PFSK-1 (cell line): ENCODE results near the gene GPC6.

Source experiments
- FOXP2 ChIP-seq: optimal IDR thresholded peaks from 2 replicates; pipeline ENCODE3; 2011; ENCODE audit warnings: borderline replicate concordance, control low read depth, inconsistent platforms; ENCODE audit not compliant: insufficient read depth; ENCODE audit errors: extremely low read length, extremely low read depth
- POLR2AphosphoS5 ChIP-seq: IDR thresholded peaks from 2 replicates; pipeline ENCODE4 v1.6.1; 2012; ENCODE audit warnings: low read depth, mild to moderate bottlenecking, control low read depth, low read length, moderate library complexity
- SIN3A ChIP-seq: IDR thresholded peaks from 2 replicates; pipeline ENCODE4 v1.6.1; 2012; ENCODE audit warnings: mild to moderate bottlenecking, low read length, moderate library complexity, borderline replicate concordance; ENCODE audit not compliant: insufficient read depth
- TAF1 ChIP-seq: IDR thresholded peaks from 2 replicates; pipeline ENCODE4 v1.6.1; 2012; ENCODE audit warnings: low read length, control low read depth, borderline replicate concordance; ENCODE audit not compliant: insufficient read depth
- TF ChIP-seq, protein P1 (sequence below), 2 experiments: IDR thresholded peaks; 2 replicates each; pipeline versions ENCODE4 v1.6.1 to v1.8.0; 2011 to 2012; ENCODE audit warnings: low read depth in 2 of 2, low read length in 2 of 2, control low read depth in 1 of 2, inconsistent platforms in 1 of 2, mild to moderate bottlenecking in 1 of 2, moderate library complexity in 1 of 2; ENCODE audit not compliant: insufficient read depth in 1 of 2

Gene GPC6

DNA sequence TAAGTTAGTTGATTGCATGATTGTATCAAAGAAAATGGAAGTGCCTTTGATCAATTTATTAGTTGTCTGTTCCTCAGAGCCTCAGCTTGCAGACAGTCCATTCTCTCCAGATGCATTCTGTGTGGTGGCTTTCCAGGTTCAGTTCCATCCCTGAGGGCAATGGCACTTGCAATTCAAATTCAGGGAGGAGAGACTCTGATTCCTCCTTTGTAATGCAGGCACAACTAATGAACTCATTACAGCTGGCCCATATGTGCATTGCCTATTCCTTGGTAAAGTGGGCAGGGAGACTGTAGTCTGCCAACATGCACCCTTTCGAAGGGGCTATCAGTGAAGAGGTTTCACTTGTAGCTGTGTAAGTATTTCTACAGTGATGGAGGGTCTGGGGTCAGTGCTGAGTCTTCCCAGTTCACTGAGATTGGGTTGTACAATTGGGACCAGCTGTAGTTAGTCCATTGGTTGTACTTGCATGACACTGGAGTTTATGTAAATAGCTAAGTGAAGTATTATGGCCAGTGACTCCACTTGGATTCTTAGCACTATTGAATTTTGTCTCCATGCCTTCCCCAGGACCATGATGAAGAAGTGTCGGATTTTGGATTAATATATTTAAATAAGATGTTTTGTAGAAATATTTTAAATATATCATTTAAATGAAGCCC is 401.7 kb downstream of the GPC6 start:
- TF ChIP-seq FOXP2: no peak
- TF ChIP-seq, protein P1, sequence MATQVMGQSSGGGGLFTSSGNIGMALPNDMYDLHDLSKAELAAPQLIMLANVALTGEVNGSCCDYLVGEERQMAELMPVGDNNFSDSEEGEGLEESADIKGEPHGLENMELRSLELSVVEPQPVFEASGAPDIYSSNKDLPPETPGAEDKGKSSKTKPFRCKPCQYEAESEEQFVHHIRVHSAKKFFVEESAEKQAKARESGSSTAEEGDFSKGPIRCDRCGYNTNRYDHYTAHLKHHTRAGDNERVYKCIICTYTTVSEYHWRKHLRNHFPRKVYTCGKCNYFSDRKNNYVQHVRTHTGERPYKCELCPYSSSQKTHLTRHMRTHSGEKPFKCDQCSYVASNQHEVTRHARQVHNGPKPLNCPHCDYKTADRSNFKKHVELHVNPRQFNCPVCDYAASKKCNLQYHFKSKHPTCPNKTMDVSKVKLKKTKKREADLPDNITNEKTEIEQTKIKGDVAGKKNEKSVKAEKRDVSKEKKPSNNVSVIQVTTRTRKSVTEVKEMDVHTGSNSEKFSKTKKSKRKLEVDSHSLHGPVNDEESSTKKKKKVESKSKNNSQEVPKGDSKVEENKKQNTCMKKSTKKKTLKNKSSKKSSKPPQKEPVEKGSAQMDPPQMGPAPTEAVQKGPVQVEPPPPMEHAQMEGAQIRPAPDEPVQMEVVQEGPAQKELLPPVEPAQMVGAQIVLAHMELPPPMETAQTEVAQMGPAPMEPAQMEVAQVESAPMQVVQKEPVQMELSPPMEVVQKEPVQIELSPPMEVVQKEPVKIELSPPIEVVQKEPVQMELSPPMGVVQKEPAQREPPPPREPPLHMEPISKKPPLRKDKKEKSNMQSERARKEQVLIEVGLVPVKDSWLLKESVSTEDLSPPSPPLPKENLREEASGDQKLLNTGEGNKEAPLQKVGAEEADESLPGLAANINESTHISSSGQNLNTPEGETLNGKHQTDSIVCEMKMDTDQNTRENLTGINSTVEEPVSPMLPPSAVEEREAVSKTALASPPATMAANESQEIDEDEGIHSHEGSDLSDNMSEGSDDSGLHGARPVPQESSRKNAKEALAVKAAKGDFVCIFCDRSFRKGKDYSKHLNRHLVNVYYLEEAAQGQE (IDR thresholded peaks at IDR 0.05; ENCODE audit: insufficient read depth in 1 of 2, low read depth in 2 of 2, low read length in 2 of 2): no peak
- no peak for TF ChIP-seq TAF1
- no peak for TF ChIP-seq SIN3A
- no peak for TF ChIP-seq POLR2AphosphoS5

DNA sequence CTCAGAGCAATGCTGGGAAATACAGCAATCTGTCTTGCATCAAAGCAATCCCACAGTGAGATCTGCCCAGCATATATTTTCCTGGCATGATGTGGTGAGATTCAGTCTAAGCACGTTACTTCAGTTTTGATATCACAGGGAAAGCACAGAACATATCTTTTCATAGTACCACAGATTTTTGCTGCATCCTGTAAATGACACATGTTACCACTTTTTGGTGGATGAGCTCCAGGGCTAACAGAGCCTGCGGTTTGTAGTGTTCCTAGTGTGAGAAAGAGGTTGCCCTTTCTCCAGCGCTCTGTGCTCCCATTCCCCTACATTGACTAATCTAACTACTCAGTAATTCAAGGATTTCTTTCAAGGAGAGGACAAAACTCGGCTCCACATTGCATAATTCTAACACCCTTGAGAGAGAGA is 409.0 kb downstream of the GPC6 start:
- TF ChIP-seq, protein P1 (IDR thresholded peaks at IDR 0.05; ENCODE audit: insufficient read depth in 1 of 2, low read depth in 2 of 2, low read length in 2 of 2): no peak
- TF ChIP-seq POLR2AphosphoS5: no peak
- TF ChIP-seq TAF1: no peak
- TF ChIP-seq FOXP2: no peak
- TF ChIP-seq SIN3A: no peak

DNA sequence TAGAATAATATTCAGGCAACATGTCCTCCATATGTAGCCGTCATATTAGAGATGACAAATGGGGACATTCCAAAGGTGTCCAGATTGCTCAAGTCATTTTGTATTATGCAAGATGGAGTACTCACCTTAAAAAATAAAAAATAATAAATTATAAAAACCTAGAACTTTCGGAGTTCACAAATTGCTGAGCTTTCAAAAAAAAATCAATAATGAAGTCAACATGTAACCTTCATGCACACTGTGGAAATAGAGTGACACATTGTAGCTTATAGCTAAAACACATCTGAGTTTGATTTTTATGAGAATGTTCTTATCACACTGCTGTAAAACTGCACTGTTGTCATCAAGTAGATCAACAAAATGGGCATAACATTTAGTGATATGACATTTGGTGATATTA is 411.2 kb downstream of the GPC6 start:
- TF ChIP-seq SIN3A (no peak), POLR2AphosphoS5 (no peak), TAF1 (no peak), FOXP2 (no peak)
- TF ChIP-seq, protein P1 (IDR thresholded peaks at IDR 0.05; ENCODE audit: insufficient read depth in 1 of 2, low read depth in 2 of 2, low read length in 2 of 2): no peak

DNA sequence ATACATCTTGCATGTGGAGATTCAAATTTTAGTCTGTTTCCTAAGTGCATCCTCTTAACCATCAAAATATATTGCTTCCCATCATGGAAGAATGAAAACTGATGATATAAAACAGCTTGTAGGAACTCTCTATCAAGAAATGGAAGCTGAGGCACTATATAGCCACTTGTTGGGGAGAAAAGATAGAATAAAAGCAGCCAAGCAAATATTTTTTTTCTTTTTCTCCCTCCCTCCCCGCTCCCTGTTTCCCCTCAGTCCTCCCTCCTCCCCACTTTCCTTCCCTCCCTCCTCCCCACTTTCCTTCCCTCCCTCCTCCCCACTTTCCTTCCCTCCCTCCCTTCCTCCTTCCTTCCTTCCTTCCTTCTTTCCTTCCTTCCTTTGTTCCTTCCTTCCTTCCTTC is 413.8 kb downstream of the GPC6 start:
- no peak for TF ChIP-seq SIN3A
- TF ChIP-seq FOXP2: no peak
- no peak for TF ChIP-seq TAF1
- TF ChIP-seq, protein P1 (IDR thresholded peaks at IDR 0.05; ENCODE audit: insufficient read depth in 1 of 2, low read depth in 2 of 2, low read length in 2 of 2): no peak
- TF ChIP-seq POLR2AphosphoS5: no peak
